Stimulated activated CD4-positive, alpha-beta T cell treated with anti-CD3 and anti-CD28 coated beads, Interleukin-4, amount 100 ng/mL, for 48 hours (primary cell): ENCODE measurements around the gene PMM1.
A peak's percentile ranks its signal among the peaks of the same experiment; 100 is the strongest.
"Not testable (repeated sequence)": the region's sequence is repeated elsewhere in the genome, so short reads cannot be mapped to it uniquely, and the experiment has no call there.

Experiments used
- DNase-seq, 2 donors: peaks; one replicate each; pipeline ENCODE4 v3.0.0-alpha.2; 2020; ENCODE audit warnings: low read depth in 2 of 2

PMM1 gene

GRCh38 chr22:41589391-41590241 is at the start of gene PMM1:
PMM1 (minus strand) TSS chr22:41589840; CDS start chr22:41589805, 35 bp downstream.
- DNase-seq = peak; percentile 100

DNA sequence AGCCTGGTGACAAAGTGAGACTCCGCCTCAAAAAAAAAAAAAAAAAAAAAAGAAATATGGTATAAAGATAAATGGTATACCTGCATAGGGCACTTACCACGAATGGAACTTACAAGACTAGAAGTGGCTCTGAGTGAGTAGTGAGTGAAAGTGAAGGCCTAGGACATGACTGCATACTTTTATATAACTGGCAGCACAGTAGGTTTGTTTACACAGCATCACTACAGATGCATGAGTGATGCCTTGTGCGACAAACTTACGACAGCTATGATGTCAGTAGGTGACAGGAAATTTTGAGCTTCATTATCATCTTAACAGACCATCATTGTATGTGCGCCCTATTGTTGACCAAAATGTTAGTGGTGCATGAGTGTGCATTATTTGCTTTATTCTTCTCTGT is 49.1 kb upstream of the PMM1 start:
- no peak for DNase-seq

DNA sequence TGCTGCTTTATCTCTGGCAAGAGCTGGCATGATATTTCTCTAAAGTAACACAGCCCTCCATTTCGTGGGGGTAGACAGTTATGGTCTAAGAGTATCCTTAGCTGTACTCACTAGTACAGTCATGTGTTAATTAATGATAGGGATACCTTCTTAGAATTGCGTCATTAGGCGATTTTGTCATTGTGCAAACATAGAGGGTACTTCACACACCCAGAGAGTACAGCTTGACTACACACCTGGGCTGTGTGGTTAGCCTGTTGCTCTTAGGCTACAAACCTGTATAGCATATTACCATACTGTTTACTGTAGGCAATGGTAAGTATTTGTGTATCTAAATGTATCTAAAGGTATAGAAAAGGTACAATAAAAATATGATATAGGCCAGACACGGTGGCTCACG is 48.5 kb upstream of the PMM1 start:
- DNase-seq = no peak

DNA sequence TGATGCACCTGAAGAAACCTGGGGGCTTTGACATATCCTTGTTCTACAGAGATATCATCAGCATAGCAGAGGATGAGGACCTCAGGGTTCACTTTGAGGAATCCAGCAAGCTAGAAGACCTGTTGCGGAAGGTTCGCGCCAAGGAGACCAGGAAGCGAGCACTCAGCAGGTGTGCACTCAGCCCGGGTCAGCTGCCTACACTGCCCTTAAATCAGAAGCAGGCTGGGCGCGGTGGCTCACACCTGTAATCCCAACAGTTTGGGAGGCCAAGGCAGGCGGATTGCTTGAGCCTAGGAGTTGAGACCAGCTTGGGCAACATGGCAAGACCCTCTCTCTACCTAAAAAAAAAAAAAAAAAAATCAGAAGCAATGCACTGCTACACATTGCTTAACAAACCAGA is 48.0 kb upstream of the PMM1 start:
- not testable (repeated sequence) for DNase-seq

- no peak for DNase-seq
These were observed 46.8 kb upstream of the PMM1 start for GRCh38 chr22:41636467-41636866.

- DNase-seq = not testable (repeated sequence)
These were observed 45.0 kb upstream of the PMM1 start for GRCh38 chr22:41634610-41635009.

GRCh38 chr22:41631615-41632014 is 42.0 kb upstream of the PMM1 start:
- DNase-seq = not testable (repeated sequence)

- not testable (repeated sequence) for DNase-seq
These were observed 41.5 kb upstream of the PMM1 start for GRCh38 chr22:41631115-41631514.

DNA sequence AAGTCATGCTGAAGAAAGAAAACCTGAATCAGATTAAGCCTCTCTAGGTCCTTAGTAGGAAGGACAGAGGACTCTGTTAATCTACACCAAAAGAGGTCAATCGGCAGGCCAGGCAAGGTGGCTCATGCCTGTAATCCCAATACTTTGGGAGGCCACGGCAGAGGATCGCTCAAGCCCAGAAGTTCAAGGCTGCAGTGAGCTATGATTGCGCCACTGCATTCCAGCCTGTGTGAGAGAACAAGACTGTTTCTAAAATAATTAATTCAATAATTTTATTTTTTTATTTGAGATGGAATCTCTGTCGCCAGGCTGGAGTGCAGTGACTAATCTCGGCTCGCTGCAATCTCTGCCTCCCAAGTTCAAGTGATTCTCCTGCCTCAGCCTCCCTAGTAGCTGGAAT is 35.9 kb upstream of the PMM1 start:
- DNase-seq = no peak

- DNase-seq = no peak
These were observed 32.2 kb upstream of the PMM1 start for GRCh38 chr22:41621911-41622179.

- peak; percentile 99 to 100 for DNase-seq
These were observed 31.7 kb upstream of the PMM1 start, which contains the start of gene XRCC6 for GRCh38 chr22:41621099-41621910. XRCC6 (plus strand) TSS chr22:41621295; CDS start chr22:41622005, 710 bp downstream.

DNA sequence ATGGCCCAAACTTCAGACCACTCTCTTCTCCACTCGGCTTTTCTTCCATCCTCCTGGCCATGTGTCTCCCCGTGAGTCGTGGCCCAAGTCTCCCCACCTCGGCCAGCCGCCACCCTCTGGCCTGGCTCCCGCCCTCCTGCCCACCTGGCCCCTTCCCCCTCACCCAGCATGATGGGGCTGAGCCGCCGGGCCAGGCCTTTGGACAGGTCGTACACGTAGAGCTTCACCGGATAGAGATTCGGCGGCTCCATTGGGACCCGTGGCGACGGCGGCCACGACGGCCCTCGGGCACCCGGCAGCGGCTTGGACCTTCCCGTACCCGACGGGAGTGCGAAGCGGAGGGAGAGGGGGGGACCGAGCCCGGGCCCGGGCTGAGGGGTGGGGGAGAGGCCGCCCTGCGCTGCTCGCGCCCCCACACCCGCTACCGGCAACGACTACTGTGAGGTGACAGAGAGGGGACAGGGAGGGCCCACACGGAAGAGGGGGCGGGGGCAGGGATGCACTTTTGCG is 31.0 kb upstream of the PMM1 start, which contains the start of gene DESI1:
TSS of gene DESI1 (minus strand) at position 455 of the 510 bp plus-strand sequence. CDS start at position 251, 204 bp downstream.
- peak in 1 of 2 donors; percentile 17 for DNase-seq

DNA sequence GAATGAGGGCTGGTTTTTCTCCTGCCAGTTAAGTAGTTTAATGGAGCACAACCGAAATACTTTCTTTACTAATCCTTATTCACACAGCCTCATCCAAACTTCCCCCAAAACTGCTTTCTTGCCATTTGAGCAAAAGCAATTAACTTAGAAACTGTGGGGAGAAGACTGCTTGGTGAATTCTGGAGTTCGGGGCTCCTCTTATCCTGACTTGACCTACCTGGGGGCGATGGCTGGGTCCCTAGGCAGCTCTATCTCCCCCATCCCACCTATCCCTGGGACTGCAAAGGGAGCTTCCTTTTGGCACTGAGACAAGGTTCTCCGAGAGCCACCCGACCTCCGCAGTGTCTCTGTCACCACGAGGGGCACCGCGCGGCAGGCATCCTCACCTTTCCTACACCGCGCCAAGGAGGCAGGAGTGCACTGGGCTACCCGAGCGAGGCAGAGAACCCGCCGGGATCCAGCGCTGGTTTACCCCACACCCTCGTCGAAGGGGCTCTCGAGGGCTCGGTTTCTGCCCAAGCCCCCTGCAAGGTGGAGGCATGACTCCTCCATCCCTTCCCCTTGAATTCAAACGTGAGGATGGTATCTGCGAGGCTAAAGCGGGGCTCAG is 30.4 kb upstream of the PMM1 start:
- DNase-seq = peak; percentile 42 to 44

DNA sequence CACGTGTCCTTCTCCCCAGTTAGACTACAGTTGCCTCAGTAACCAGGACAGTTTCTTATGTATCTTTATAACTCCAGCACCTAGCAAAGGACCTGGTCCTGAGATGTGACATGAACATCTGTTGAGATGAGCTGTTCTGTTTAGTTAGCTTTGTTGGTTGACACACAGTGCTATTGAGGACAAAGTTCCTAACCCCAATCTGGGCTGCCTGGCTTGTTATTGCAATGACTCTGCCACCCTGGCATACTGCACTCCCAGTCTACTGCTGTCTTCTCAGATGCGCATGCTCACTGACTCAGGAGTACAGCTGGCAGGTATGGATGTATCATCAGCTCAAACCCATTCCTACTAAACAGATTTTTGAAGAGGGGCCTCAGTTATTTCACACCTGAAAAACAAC is 23.8 kb upstream of the PMM1 start:
- no peak for DNase-seq

GRCh38 chr22:41612603-41613306 is 23.1 kb upstream of the PMM1 start:
- DNase-seq = no peak

DNA sequence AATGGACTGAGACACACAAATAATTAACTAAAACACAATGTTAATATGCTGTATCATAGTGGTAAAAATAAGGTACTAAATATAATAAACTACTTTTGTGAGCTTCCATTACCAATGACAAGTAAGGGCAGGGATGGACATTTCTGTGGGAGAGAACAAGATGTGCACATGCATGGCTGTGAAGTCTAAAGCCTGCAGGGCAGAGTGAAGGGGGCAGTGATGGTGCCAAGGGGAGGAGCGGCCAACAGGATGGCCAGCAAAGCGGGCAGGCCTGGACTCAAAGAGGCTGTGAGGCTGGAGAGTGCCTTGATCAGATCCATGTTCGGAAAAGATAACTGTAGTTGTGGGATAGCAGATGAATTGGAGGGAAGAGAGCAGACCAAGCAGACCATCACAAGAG is 18.7 kb upstream of the PMM1 start:
- no peak for DNase-seq

- DNase-seq = peak; percentile 32 to 64
These were observed 14.3 kb upstream of the PMM1 start for GRCh38 chr22:41603873-41604332.

- no peak for DNase-seq
These were observed 11.3 kb upstream of the PMM1 start for GRCh38 chr22:41600976-41601375.

GRCh38 chr22:41598891-41599635 is 9.4 kb upstream of the PMM1 start:
- DNase-seq = no peak

GRCh38 chr22:41598081-41598480 is 8.4 kb upstream of the PMM1 start:
- DNase-seq = no peak

DNA sequence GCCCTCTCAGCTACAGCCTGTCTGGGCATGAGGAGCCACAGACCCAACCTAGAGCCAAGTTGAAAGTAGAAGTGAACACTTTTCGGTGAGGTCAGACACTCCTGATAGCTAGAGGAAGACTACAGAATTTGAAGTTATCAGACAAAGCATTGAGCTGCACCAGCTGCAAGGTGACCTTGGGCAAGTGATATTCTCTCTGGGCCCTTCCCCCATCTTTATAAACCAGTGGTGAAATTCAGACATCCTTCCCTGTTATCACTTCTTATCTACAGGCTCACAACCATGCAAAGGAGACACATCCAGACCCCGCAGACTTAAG is 8.0 kb upstream of the PMM1 start:
- DNase-seq = no peak
